Caco-2 (cell line): ENCODE measurements around the gene ADARB2. TPM values are rescaled to one million over a fixed set of nuclear protein-coding genes. Genes with fewer than 3 reads are reported as not detected.

Experiments
- BruUV-seq: library from RNA; stranded (reverse); fragments of 400-500 nt; replicated peaks from 2 replicates; lab custom pipeline; 2021; lab: Mats Ljungman, UMichigan
- CTCF ChIA-PET: fragments of 300-600 bp; sonication (Branson Sonifier 250); formaldehyde crosslinking; loops from one replicate; lab custom pipeline; 2022; ENCODE audit warnings: antibody characterized with exemption; lab: Charles Lee
- POLR2A ChIA-PET: fragments of 300-600 bp; sonication (Branson Sonifier 250); formaldehyde crosslinking; loops from one replicate; lab custom pipeline; 2022; ENCODE audit warnings: antibody characterized with exemption; lab: Charles Lee
- DNase-seq, 2 experiments: peaks; one replicate each; pipeline versions ENCODE4 v3.0.0 to v3.0.0-alpha.2; 2020 to 2022
- H3K27me3 ChIP-seq: replicated peaks from 2 replicates; pipeline ENCODE4 v1.6.0; 2011; ENCODE audit warnings: low read length; ENCODE audit not compliant: control insufficient read depth, insufficient read depth
- H3K36me3 ChIP-seq: 2 replicates; pipeline ENCODE4 v1.5.1; 2011; ENCODE audit warnings: low read length; ENCODE audit not compliant: control insufficient read depth, insufficient read depth
- H3K4me1 ChIP-seq: fragments of 250-450 bp; sonication (Bioruptor Pico); 2 replicates; pipeline ENCODE4 v1.5.1; 2020; ENCODE audit warnings: mild to moderate bottlenecking
- H3K4me3 ChIP-seq: 2 replicates; pipeline ENCODE4 v1.5.1; 2011; ENCODE audit warnings: low read depth, mild to moderate bottlenecking, control low read depth, low read length
- H3K9me3 ChIP-seq: fragments of 250-450 bp; sonication (Bioruptor Pico); 2 replicates; pipeline ENCODE4 v1.5.1; 2020; ENCODE audit warnings: mild to moderate bottlenecking, moderate library complexity
- H3K27ac Mint-ChIP-seq: one replicate; pipeline ENCODE4 v1.8.0; 2022; ENCODE audit warnings: mixed read lengths; ENCODE audit not compliant: unreplicated experiment
- H3K27me3 Mint-ChIP-seq: one replicate; pipeline ENCODE4 v1.8.0; 2022; ENCODE audit warnings: mixed read lengths; ENCODE audit not compliant: insufficient read depth, unreplicated experiment
- H3K36me3 Mint-ChIP-seq: one replicate; pipeline ENCODE4 v1.8.0; 2022; ENCODE audit warnings: mild to moderate bottlenecking, mixed read lengths; ENCODE audit not compliant: insufficient read depth, unreplicated experiment
- H3K4me1 Mint-ChIP-seq: one replicate; pipeline ENCODE4 v1.8.0; 2022; ENCODE audit warnings: low read depth, mixed read lengths; ENCODE audit not compliant: unreplicated experiment
- H3K4me3 Mint-ChIP-seq: one replicate; pipeline ENCODE4 v1.8.0; 2022; ENCODE audit warnings: mild to moderate bottlenecking, moderate library complexity, mixed read lengths; ENCODE audit not compliant: unreplicated experiment
- H3K9me3 Mint-ChIP-seq: one replicate; pipeline ENCODE4 v1.8.0; 2022; ENCODE audit warnings: mixed read lengths; ENCODE audit not compliant: unreplicated experiment
- intact Hi-C: fragments of 100-400 bp; cut with micrococcal nuclease; formaldehyde crosslinking; loops from one replicate; pipeline ENCODE4 v1.10.0; 2022; ENCODE audit not compliant: unreplicated experiment
- total RNA-seq: library from RNA; stranded (reverse); gene quantifications from 2 replicates; pipeline ENCODE4 v1.2.3, GENCODE V29; 2022
- TF ChIP-seq, protein P1 (sequence below), 2 experiments: fragments of 200-600 bp in 1 of 2; IDR thresholded peaks; 1 replicate in 1 of 2; 2 replicates in 1 of 2; pipeline versions ENCODE4 v1.5.1 to v1.8.0; 2011 to 2022; ENCODE audit warnings: antibody characterized with exemption in 1 of 2, control low read depth in 1 of 2, inconsistent platforms in 1 of 2, low read depth in 1 of 2, low read length in 1 of 2, mild to moderate bottlenecking in 1 of 2, moderate library complexity in 1 of 2; ENCODE audit not compliant: insufficient read depth in 1 of 2, severe bottlenecking in 1 of 2, unreplicated experiment in 1 of 2

ADARB2 gene
- total RNA-seq, 1 experiment from 2014 or later, result 0.27 TPM

DNA sequence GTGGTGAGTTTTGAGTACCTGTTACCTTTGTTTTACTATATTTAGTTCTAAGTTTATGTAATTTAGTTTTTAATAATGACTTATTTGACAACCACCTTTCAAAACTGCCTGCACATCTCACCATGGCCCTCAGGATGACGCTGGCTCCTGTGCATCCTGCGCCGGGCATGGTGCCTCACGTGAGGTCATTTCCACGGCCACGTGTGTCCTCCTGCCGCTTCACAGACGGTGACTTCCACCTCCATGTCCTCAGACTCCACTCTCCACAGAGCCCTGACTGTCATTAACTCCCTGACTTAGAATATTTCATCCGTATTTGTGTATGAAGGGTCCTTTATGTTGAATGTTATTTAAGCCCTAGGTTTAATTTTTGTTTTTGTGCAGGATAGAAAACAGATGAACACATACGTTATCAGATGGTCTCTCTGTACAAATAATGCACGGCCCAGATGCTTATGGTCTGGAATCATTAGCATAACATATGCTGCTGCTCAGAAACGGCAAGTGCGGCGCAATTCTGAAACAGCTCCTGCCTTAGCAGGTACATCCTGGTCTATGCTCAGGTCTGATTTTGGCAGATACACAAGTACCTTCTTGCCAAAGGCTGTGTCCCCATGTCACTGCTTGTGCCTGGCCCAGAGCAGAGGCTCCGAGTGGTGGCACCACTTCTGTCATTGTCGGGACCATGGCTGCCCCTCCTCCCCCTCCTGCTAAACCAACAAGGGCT lies 525.3 kb downstream of the ADARB2 start:
- H3K4me3 Mint-ChIP-seq, result no peak overlapping the region
- H3K9me3 ChIP-seq, result no peaks in the 10 kb centered on the region
- H3K27me3 ChIP-seq, result no peaks in the 10 kb centered on the region; the same call in 1 of the 2 replicates
- BruUV-seq, result no TSS peak
- intact Hi-C loops, result no loop called here
- DNase-seq, result no peak
- no peaks in the 10 kb centered on the region for H3K36me3 ChIP-seq
- no peak overlapping the region for H3K4me3 ChIP-seq
- TF ChIP-seq, protein P1, sequence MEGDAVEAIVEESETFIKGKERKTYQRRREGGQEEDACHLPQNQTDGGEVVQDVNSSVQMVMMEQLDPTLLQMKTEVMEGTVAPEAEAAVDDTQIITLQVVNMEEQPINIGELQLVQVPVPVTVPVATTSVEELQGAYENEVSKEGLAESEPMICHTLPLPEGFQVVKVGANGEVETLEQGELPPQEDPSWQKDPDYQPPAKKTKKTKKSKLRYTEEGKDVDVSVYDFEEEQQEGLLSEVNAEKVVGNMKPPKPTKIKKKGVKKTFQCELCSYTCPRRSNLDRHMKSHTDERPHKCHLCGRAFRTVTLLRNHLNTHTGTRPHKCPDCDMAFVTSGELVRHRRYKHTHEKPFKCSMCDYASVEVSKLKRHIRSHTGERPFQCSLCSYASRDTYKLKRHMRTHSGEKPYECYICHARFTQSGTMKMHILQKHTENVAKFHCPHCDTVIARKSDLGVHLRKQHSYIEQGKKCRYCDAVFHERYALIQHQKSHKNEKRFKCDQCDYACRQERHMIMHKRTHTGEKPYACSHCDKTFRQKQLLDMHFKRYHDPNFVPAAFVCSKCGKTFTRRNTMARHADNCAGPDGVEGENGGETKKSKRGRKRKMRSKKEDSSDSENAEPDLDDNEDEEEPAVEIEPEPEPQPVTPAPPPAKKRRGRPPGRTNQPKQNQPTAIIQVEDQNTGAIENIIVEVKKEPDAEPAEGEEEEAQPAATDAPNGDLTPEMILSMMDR (IDR thresholded peaks at IDR 0.05; ENCODE audit: insufficient read depth in 1 of 2, low read depth in 1 of 2, low read length in 1 of 2, severe bottlenecking in 1 of 2, unreplicated experiment in 1 of 2), result no peak
- no peaks in the 10 kb centered on the region for H3K4me1 ChIP-seq
- H3K9me3 Mint-ChIP-seq, result no peaks in the 10 kb centered on the region
- H3K27me3 Mint-ChIP-seq, result peaks cover 9% of the 10 kb centered on the region
- ChIA-PET CTCF (no interaction called here), POLR2A (no interaction called here)
- H3K36me3 Mint-ChIP-seq, result no peaks in the 10 kb centered on the region
- peaks cover 8% of the 10 kb centered on the region for H3K4me1 Mint-ChIP-seq
- no peak overlapping the region for H3K27ac Mint-ChIP-seq

DNA sequence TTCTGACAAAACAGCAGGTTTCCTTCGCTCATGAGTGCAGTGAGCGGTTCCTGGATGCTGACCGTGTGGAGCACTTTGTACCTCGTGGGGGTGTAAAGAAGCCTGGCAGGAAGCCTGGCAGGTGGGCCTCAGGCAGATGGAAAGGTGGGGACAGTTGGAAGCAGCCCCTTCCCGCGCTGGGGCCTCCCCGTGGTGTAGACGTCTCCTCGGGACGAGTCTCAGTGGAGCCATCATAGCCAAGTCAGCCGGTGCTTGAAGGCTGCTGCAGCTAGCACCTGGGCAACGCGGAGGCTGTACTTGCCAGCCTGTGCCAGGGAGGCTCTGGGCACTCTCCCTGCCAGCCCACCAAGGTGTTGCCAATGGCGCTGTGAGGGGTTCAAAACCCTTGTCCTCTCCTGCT lies 526.7 kb downstream of the ADARB2 start:
- Mint-ChIP-seq H3K4me3 (no peak overlapping the region), H3K27me3 (peaks cover 9% of the 10 kb centered on the region), H3K27ac (no peak overlapping the region), H3K4me1 (peaks cover 8% of the 10 kb centered on the region), H3K36me3 (no peaks in the 10 kb centered on the region), H3K9me3 (peaks cover 10% of the 10 kb centered on the region)
- Histone ChIP-seq H3K9me3 (no peaks in the 10 kb centered on the region), H3K4me3 (no peak overlapping the region), H3K36me3 (no peaks in the 10 kb centered on the region), H3K27me3 (no peaks in the 10 kb centered on the region; the same call in 1 of the 2 replicates), H3K4me1 (no peaks in the 10 kb centered on the region)
- intact Hi-C loops, result no loop called here
- TF ChIP-seq, protein P1 (IDR thresholded peaks at IDR 0.05; ENCODE audit: insufficient read depth in 1 of 2, low read depth in 1 of 2, low read length in 1 of 2, severe bottlenecking in 1 of 2, unreplicated experiment in 1 of 2), result no peak
- BruUV-seq, result no TSS peak
- no peak for DNase-seq
- CTCF ChIA-PET, result no interaction called here
- POLR2A ChIA-PET, result no interaction called here

DNA sequence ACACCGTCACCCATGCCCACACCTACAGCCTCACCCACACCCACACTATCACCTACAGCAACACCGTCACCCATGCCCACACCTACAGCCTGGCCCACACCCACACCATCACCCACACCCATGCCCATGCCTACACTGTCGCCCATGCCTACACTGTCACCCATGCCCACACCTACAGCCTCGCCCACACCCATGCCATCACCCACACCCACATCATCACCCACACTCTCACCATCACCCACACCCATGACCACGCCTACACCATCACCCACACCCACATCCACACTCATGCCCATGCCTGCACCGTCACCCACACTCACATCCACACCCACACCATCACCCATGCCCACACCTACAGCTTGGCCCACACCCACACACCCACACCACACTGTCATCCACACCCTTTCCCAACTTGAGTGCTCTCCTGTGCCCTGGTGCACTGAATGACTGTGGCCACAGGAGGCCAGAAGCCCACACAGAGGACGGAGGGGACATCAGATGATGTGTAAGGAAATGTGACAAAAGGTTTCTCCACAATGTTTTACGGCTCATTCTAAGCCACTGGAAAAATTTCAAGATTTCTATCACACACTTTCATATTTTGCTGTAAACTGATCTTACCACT lies 527.9 kb downstream of the ADARB2 start:
- no peak for DNase-seq
- H3K27me3 ChIP-seq, result no peaks in the 10 kb centered on the region; the same call in 1 of the 2 replicates

More for the DNA sequence above, 527.9 kb downstream of the ADARB2 start:
- Mint-ChIP-seq H3K4me3 (no peak overlapping the region), H3K9me3 (peaks cover 10% of the 10 kb centered on the region), H3K27ac (no peak overlapping the region), H3K4me1 (peaks cover 8% of the 10 kb centered on the region), H3K27me3 (peaks cover 9% of the 10 kb centered on the region), H3K36me3 (no peaks in the 10 kb centered on the region)
- H3K4me1 ChIP-seq, result 0 out of 2 replicates have a peak, but pooled peaks cover 2% of the 10 kb centered on the region
- TF ChIP-seq, protein P1 (IDR thresholded peaks at IDR 0.05; ENCODE audit: insufficient read depth in 1 of 2, low read depth in 1 of 2, low read length in 1 of 2, severe bottlenecking in 1 of 2, unreplicated experiment in 1 of 2), result no peak
- H3K36me3 ChIP-seq, result no peaks in the 10 kb centered on the region
- H3K9me3 ChIP-seq, result no peaks in the 10 kb centered on the region
- ChIA-PET POLR2A (no interaction called here), CTCF (no interaction called here)
- no TSS peak for BruUV-seq
- H3K4me3 ChIP-seq, result no peak overlapping the region
- intact Hi-C loops, result no loop called here
